ENCODE measurements around the gene ACOD1.

ACOD1 gene

GRCh38 chr13:76971215-76971614 lies 22.9 kb downstream of the ACOD1 start:
- in situ Hi-C loops (cut with MboI; ENCODE audit: low pct_unique_long_range_greater_than_20kb, low sequenced_read_pairs, unreplicated experiment): no loop called here
- no peak for DNase-seq (ENCODE audit: low spot score)
- no peak for TF ChIP-seq CTCF (IDR thresholded peaks at IDR 0.05; ENCODE audit: extremely low read depth, insufficient read depth, missing control alignments)

- in situ Hi-C loops (cut with MboI; ENCODE audit: low pct_unique_long_range_greater_than_20kb, low sequenced_read_pairs, unreplicated experiment): no loop called here
- no peak for DNase-seq (ENCODE audit: low spot score)
- TF ChIP-seq CTCF (IDR thresholded peaks at IDR 0.05; ENCODE audit: extremely low read depth, insufficient read depth, missing control alignments): no peak
Observed at GRCh38 chr13:76971851-76972829, 23.8 kb downstream of the ACOD1 start.

GRCh38 chr13:76973920-76974617 lies 25.8 kb downstream of the ACOD1 start:
- TF ChIP-seq CTCF (IDR thresholded peaks at IDR 0.05; ENCODE audit: extremely low read depth, insufficient read depth, missing control alignments): no peak
- in situ Hi-C loops (cut with MboI; ENCODE audit: low pct_unique_long_range_greater_than_20kb, low sequenced_read_pairs, unreplicated experiment): no loop called here
- no peak for DNase-seq (ENCODE audit: low spot score)

GRCh38 chr13:76974618-76974975 lies 26.3 kb downstream of the ACOD1 start:
- in situ Hi-C loops (cut with MboI; ENCODE audit: low pct_unique_long_range_greater_than_20kb, low sequenced_read_pairs, unreplicated experiment): no loop called here
- no peak for TF ChIP-seq CTCF (IDR thresholded peaks at IDR 0.05; ENCODE audit: extremely low read depth, insufficient read depth, missing control alignments)
- no peak for DNase-seq (ENCODE audit: low spot score)

GRCh38 chr13:76975863-76976262 lies 27.6 kb downstream of the ACOD1 start:
- TF ChIP-seq CTCF (IDR thresholded peaks at IDR 0.05; ENCODE audit: extremely low read depth, insufficient read depth, missing control alignments): no peak
- DNase-seq (ENCODE audit: low spot score): no peak
- in situ Hi-C loops (cut with MboI; ENCODE audit: low pct_unique_long_range_greater_than_20kb, low sequenced_read_pairs, unreplicated experiment): no loop called here

GRCh38 chr13:76976490-76976889 lies 28.2 kb downstream of the ACOD1 start:
- no peak for DNase-seq (ENCODE audit: low spot score)
- in situ Hi-C loops (cut with MboI; ENCODE audit: low pct_unique_long_range_greater_than_20kb, low sequenced_read_pairs, unreplicated experiment): no loop called here
- no peak for TF ChIP-seq CTCF (IDR thresholded peaks at IDR 0.05; ENCODE audit: extremely low read depth, insufficient read depth, missing control alignments)
